AML-193 (cell line): ENCODE measurements around the gene CAAP1.

Experiments
- DNase-seq, 2 experiments: peaks; one replicate each; lab custom pipeline; 2025; lab: John Stamatoyannopoulos, UW

The CAAP1 gene

GRCh38 chr9:26833792-26834191 is 58.8 kb downstream of the CAAP1 start:
- DNase-seq, result no peak

- peak; percentile 22 to 27 for DNase-seq
Measured at GRCh38 chr9:26828391-26828955, 64.1 kb downstream of the CAAP1 start.

GRCh38 chr9:26814799-26815198 is 77.8 kb downstream of the CAAP1 start:
- DNase-seq, result no peak

- no peak for DNase-seq
Measured at GRCh38 chr9:26813247-26813646, 79.4 kb downstream of the CAAP1 start.

GRCh38 chr9:26812217-26812616 is 80.4 kb downstream of the CAAP1 start:
- no peak for DNase-seq

GRCh38 chr9:26811106-26811505 is 81.5 kb downstream of the CAAP1 start:
- no peak for DNase-seq

- DNase-seq, result no peak
Measured at GRCh38 chr9:26809795-26810194, 82.8 kb downstream of the CAAP1 start.

- DNase-seq, result no peak
Measured at GRCh38 chr9:26807161-26807560, 85.4 kb downstream of the CAAP1 start.

GRCh38 chr9:26802921-26803320 is 89.7 kb downstream of the CAAP1 start:
- no peak for DNase-seq

- no peak for DNase-seq
Measured at GRCh38 chr9:26801772-26802171, 90.8 kb downstream of the CAAP1 start.

GRCh38 chr9:26800322-26800721 is 92.3 kb downstream of the CAAP1 start:
- no peak for DNase-seq

GRCh38 chr9:26791274-26791673 is 101.3 kb downstream of the CAAP1 start:
- DNase-seq, result no peak
